GM06990 (cell line): ENCODE measurements around the gene SHD.

Experiments used
- DNase-seq: peaks from one replicate; pipeline ENCODE4 v3.0.0-alpha.2; 2011; ENCODE audit not compliant: insufficient read length; ENCODE audit errors: extremely low read depth
- H3K27me3 ChIP-seq: replicated peaks from 2 replicates; pipeline ENCODE4 v1.6.0; 2011; ENCODE audit warnings: low read length; ENCODE audit not compliant: control insufficient read depth, insufficient read depth
- H3K36me3 ChIP-seq: 2 replicates; pipeline ENCODE4 v1.5.1; 2011; ENCODE audit warnings: low read length; ENCODE audit not compliant: control insufficient read depth, insufficient read depth
- H3K4me3 ChIP-seq: replicated peaks from 2 replicates; pipeline ENCODE4 v1.5.1; 2011; ENCODE audit warnings: low read depth, mild to moderate bottlenecking, control low read depth, low read length
- TF ChIP-seq, protein P1 (sequence below): IDR thresholded peaks from 2 replicates; pipeline ENCODE4 v1.5.1; 2011; ENCODE audit warnings: low read length, control low read depth, mild to moderate bottlenecking, inconsistent platforms; ENCODE audit not compliant: insufficient read depth, poor library complexity, severe bottlenecking

SHD gene

DNA sequence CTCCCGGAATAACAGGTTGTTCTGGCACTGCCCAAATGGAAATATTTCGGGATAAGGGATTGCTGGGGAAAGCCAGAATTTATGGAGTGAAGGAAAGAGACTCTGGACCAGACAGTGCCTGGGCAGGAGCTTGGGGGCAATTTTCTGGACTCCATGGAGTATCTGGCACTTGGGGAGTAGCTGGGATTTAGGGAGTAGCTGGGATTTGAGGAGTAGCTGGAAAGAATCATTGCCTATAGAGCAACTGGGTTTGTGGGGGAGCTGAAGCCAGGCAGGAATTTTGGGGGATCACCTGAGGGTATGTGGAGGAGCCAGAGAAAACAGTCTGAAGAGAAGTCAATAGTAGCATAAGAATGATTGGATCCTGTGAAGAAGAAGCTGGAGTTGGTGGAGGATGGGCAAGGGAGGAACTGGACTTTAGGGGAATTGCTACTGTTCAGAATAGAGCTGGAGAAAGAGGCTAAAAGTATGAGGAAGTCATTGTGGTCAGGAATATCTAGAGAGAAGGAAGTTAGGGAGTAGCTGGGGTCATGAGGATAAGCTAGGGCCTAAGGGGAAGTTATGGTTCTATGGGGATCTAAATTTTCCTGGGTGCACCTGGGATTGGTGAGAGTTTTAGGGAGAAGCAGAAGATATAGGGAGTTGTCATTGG is 40.1 kb downstream of the SHD start:
- TF ChIP-seq, protein P1, sequence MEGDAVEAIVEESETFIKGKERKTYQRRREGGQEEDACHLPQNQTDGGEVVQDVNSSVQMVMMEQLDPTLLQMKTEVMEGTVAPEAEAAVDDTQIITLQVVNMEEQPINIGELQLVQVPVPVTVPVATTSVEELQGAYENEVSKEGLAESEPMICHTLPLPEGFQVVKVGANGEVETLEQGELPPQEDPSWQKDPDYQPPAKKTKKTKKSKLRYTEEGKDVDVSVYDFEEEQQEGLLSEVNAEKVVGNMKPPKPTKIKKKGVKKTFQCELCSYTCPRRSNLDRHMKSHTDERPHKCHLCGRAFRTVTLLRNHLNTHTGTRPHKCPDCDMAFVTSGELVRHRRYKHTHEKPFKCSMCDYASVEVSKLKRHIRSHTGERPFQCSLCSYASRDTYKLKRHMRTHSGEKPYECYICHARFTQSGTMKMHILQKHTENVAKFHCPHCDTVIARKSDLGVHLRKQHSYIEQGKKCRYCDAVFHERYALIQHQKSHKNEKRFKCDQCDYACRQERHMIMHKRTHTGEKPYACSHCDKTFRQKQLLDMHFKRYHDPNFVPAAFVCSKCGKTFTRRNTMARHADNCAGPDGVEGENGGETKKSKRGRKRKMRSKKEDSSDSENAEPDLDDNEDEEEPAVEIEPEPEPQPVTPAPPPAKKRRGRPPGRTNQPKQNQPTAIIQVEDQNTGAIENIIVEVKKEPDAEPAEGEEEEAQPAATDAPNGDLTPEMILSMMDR = no peak
- Histone ChIP-seq H3K4me3 (no peak overlapping the region), H3K36me3 (no peaks in the 10 kb centered on the region), H3K27me3 (no peaks in the 10 kb centered on the region)
- DNase-seq = no peak

DNA sequence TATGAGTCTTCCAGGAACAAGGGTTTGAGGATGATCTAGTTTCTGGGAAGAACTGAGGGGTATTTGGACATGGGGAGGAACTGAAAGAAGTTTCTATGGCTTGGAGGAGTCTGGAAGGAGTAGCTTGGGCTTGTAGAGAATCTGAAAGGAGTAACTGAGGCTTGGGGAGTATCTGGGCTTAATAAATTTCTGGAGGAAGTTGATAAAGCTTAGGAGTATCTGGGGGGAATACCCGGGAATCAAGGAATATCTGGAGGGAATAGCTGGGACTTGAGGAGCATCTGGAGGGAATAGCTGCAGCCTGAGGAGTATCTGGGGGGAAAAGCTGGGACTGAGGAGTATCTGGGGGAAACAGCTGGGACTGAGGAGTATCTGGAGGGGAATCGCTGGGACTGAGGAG is 41.4 kb downstream of the SHD start:
- Histone ChIP-seq H3K4me3 (no peak overlapping the region), H3K36me3 (no peaks in the 10 kb centered on the region), H3K27me3 (no peaks in the 10 kb centered on the region)
- no peak for DNase-seq
- TF ChIP-seq, protein P1 = no peak

DNA sequence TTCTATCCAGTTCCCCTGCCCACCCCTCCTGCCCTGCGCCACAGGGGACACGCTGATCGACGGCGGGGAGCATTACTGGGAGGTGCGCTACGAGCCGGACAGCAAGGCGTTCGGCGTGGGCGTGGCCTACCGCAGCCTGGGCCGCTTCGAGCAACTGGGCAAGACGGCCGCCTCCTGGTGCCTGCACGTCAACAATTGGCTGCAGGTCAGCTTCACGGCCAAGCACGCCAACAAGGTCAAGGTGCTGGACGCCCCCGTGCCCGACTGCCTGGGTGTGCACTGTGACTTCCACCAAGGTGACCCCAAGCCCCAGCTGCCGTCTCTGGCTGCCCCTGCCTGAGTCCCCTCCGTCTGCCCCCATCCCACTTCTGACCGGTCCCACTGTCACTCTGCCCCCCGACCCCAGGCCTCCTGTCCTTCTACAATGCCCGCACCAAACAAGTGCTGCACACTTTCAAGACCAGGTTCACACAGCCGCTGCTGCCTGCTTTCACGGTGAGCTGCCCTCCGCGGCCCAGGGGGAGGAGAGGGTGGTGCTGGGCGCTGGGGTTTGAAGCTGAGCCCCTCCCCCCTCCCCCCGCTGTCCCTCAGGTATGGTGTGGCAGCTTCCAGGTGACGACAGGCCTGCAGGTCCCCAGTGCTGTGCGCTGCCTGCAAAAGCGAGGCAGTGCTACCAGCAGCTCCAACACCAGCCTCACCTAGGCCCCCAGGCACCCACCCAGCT is 44.0 kb downstream of the SHD start:
- Histone ChIP-seq H3K4me3 (no peak overlapping the region), H3K27me3 (no peaks in the 10 kb centered on the region), H3K36me3 (no peaks in the 10 kb centered on the region)
- DNase-seq = no peak
- TF ChIP-seq, protein P1 = no peak

DNA sequence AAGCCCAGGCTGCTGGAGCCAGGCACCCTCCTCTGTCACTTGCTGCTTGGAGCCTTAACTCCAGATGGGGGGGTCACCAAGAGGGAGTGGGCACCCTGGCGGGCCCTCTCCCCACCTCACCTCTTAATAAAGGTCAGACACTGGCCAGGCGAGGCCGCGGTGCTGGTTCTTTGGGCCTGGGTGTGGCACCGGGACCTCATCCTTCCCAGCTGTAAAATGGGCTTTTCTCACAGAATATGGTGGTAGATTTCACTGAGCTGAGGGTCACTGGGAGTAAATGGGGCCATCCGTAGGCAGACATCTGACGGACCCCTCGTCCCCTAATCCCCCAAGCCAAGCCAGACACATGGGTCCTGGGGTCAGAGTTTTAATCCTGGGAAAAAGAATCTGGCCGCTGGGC is 44.6 kb downstream of the SHD start:
- Histone ChIP-seq H3K36me3 (no peaks in the 10 kb centered on the region), H3K27me3 (no peaks in the 10 kb centered on the region), H3K4me3 (no peak overlapping the region)
- DNase-seq = no peak
- TF ChIP-seq, protein P1 = no peak

DNA sequence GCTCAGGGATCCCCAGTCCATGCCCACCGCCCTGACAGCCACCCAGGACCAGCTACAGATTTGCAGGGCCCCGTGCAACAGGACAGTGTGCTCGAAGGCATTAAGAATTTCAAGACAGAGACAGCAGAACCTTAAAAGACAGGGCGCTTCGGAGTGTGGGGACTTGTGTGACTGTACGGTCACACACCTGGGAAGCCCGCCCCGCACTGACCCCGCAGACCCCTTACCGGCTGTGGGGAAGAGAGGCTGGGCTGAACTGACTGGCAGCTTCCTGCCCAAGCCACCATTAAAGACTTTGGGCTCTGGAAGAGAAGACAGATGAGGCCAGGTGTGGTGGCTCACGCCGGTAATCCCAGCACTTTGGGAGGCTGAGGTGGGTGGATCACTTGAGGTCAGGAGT is 45.2 kb downstream of the SHD start:
- no peak for DNase-seq
- TF ChIP-seq, protein P1 = no peak
- no peaks in the 10 kb centered on the region for H3K36me3 ChIP-seq
- H3K4me3 ChIP-seq = no peak overlapping the region
- H3K27me3 ChIP-seq = no peaks in the 10 kb centered on the region
